Neuronal stem cell (in vitro differentiated cells): Measurements from ENCODE around the gene CSRNP2.

ENCODE experiments used
- DNase-seq: peaks from one replicate; pipeline ENCODE4 v3.0.0-alpha.2; 2013; ENCODE audit warnings: low spot score
- H2AFZ ChIP-seq: one replicate; pipeline ENCODE4 v1.6.1; 2013; ENCODE audit warnings: mild to moderate bottlenecking, low read length, inconsistent platforms
- H2AK5ac ChIP-seq: 2 replicates; pipeline ENCODE4 v1.6.1; 2013; ENCODE audit warnings: low read depth, mild to moderate bottlenecking, inconsistent platforms, low read length, moderate library complexity, mixed read lengths
- H2BK120ac ChIP-seq: 2 replicates; pipeline ENCODE4 v1.6.1; 2013; ENCODE audit warnings: low read depth, mild to moderate bottlenecking, inconsistent platforms, low read length, moderate library complexity, mixed read lengths
- H2BK12ac ChIP-seq: one replicate; pipeline ENCODE4 v1.6.1; 2013; ENCODE audit warnings: low read length, inconsistent platforms
- H2BK15ac ChIP-seq: 2 replicates; pipeline ENCODE4 v1.6.1; 2013; ENCODE audit warnings: mild to moderate bottlenecking, low read length, inconsistent platforms, mixed read lengths
- H2BK5ac ChIP-seq: one replicate; pipeline ENCODE4 v1.6.1; 2013; ENCODE audit warnings: inconsistent platforms, mild to moderate bottlenecking, low read length, moderate library complexity
- H3K14ac ChIP-seq: one replicate; pipeline ENCODE4 v1.6.1; 2013; ENCODE audit warnings: low read length, inconsistent platforms
- H3K18ac ChIP-seq: 2 replicates; pipeline ENCODE4 v1.6.1; 2013; ENCODE audit warnings: low read length, inconsistent platforms
- H3K23ac ChIP-seq: 2 replicates; pipeline ENCODE4 v1.6.1; 2013; ENCODE audit warnings: low read depth, mild to moderate bottlenecking, mixed read lengths, low read length, inconsistent platforms; ENCODE audit not compliant: poor library complexity
- H3K27ac ChIP-seq: replicated peaks from 3 replicates; pipeline ENCODE4 v1.5.1; 2013; ENCODE audit warnings: low read length, inconsistent platforms
- H3K27me3 ChIP-seq, 3 experiments: 2 replicates each; pipeline ENCODE4 v1.6.1; 2013; ENCODE audit warnings: low read length in 3 of 3, mild to moderate bottlenecking in 2 of 3, inconsistent platforms in 1 of 3, low read depth in 1 of 3, mixed read lengths in 1 of 3, moderate library complexity in 1 of 3; ENCODE audit not compliant: control insufficient read depth in 3 of 3, insufficient read depth in 3 of 3
- H3K36me3 ChIP-seq, 2 donors: replicated peaks in 1 of 2; 2 replicates each; pipeline ENCODE4 v1.6.1; 2013; ENCODE audit warnings: low read length in 2 of 2; ENCODE audit not compliant: control insufficient read depth in 2 of 2, insufficient read depth in 2 of 2
- H3K4ac ChIP-seq: 2 replicates; pipeline ENCODE4 v1.6.1; 2013; ENCODE audit warnings: inconsistent platforms, mild to moderate bottlenecking, low read length, moderate library complexity
- H3K4me1 ChIP-seq, 2 donors: 1 replicate in 1 of 2; 2 replicates in 1 of 2; pipeline ENCODE4 v1.6.1; 2013; ENCODE audit warnings: low read length in 2 of 2, low read depth in 1 of 2; ENCODE audit not compliant: control insufficient read depth in 2 of 2, insufficient read depth in 1 of 2
- H3K4me2 ChIP-seq: one replicate; pipeline ENCODE4 v1.6.1; 2013; ENCODE audit warnings: mild to moderate bottlenecking, low read length, inconsistent platforms; ENCODE audit not compliant: insufficient read depth, poor library complexity, severe bottlenecking
- H3K4me3 ChIP-seq, 2 donors: 2 replicates each; pipeline ENCODE4 v1.5.1; 2013; ENCODE audit warnings: low read length in 2 of 2, mild to moderate bottlenecking in 2 of 2, inconsistent platforms in 1 of 2, moderate library complexity in 1 of 2
- H3K79me1 ChIP-seq: one replicate; pipeline ENCODE4 v1.6.1; 2013; ENCODE audit warnings: low read depth, mild to moderate bottlenecking, inconsistent platforms, low read length, moderate library complexity
- H3K9ac ChIP-seq: one replicate; pipeline ENCODE4 v1.6.1; 2013; ENCODE audit warnings: mild to moderate bottlenecking, low read depth, low read length, inconsistent platforms; ENCODE audit not compliant: poor library complexity
- H3K9me3 ChIP-seq, 2 donors: replicated peaks in 1 of 2; 2 replicates each; pipeline versions ENCODE3 to v1.6.1; 2013; ENCODE audit warnings: low read length in 2 of 2, mild to moderate bottlenecking in 2 of 2, inconsistent platforms in 1 of 2, low read depth in 1 of 2, mixed read lengths in 1 of 2, moderate library complexity in 1 of 2; ENCODE audit not compliant: control insufficient read depth in 2 of 2, insufficient read depth in 1 of 2
- H4K8ac ChIP-seq: one replicate; pipeline ENCODE4 v1.6.1; 2013; ENCODE audit warnings: low read depth, mild to moderate bottlenecking, inconsistent platforms, low read length, moderate library complexity
- H4K91ac ChIP-seq: one replicate; pipeline ENCODE4 v1.6.1; 2013; ENCODE audit warnings: low read length, low read depth, mild to moderate bottlenecking, inconsistent platforms; ENCODE audit not compliant: poor library complexity
- WGBS, 2 donors: extraction: QIAGEN DNeasy Blood & Tissue Kit; methylation state at CpG; one replicate each; pipeline ENCODE4 v1.1.7; 2013; ENCODE audit warnings: missing lambda C conversion rate in 2 of 2, mixed read lengths in 1 of 2; ENCODE audit not compliant: insufficient read length in 2 of 2, insufficient replicate concordance in 1 of 2; ENCODE audit errors: extremely low coverage in 2 of 2; 5-methylcytosine and 5-hydroxymethylcytosine counted together

Gene CSRNP2

GRCh38 chr12:51118706-51119105, 35.3 kb upstream of the CSRNP2 start:
- no peak overlapping the region for H4K91ac ChIP-seq
- H3K9me3 ChIP-seq = peaks cover 1 to 7% of the 10 kb centered on the region in 2 donors
- H3K4me1 ChIP-seq = no peaks in the 10 kb centered on the region
- WGBS, 2 donors = no CpG with 5 or more reads among the region's 3 CpGs
- peaks cover 3 to 31% of the 10 kb centered on the region in 2 donors for H3K36me3 ChIP-seq
- no peak overlapping the region for H2BK5ac ChIP-seq
- no peak overlapping the region for H3K9ac ChIP-seq
- no peak overlapping the region for H2BK120ac ChIP-seq
- no peak overlapping the region for H3K4me3 ChIP-seq
- no peaks in the 10 kb centered on the region for H3K79me1 ChIP-seq
- H3K4ac ChIP-seq = no peak overlapping the region
- H3K18ac ChIP-seq = no peak overlapping the region
- H2BK15ac ChIP-seq = no peak overlapping the region
- H3K4me2 ChIP-seq = no peak overlapping the region
- no peak overlapping the region for H3K14ac ChIP-seq
- no peaks in the 10 kb centered on the region for H3K27me3 ChIP-seq
- no peak overlapping the region for H3K27ac ChIP-seq
- no peak overlapping the region for H3K23ac ChIP-seq
- no peak overlapping the region for H2BK12ac ChIP-seq
- H2AK5ac ChIP-seq = no peak overlapping the region
- no peak overlapping the region for H4K8ac ChIP-seq
- H2AFZ ChIP-seq = no peak overlapping the region
- no peak for DNase-seq

GRCh38 chr12:51115533-51115932, 32.1 kb upstream of the CSRNP2 start:
- no peak overlapping the region for H3K9ac ChIP-seq
- no peak overlapping the region for H2BK120ac ChIP-seq
- no peak overlapping the region for H3K18ac ChIP-seq
- peaks cover 1 to 7% of the 10 kb centered on the region in 2 donors for H3K9me3 ChIP-seq
- no peak overlapping the region for H2BK12ac ChIP-seq
- H3K4me3 ChIP-seq = no peak overlapping the region
- no peak overlapping the region for H2AFZ ChIP-seq
- H4K91ac ChIP-seq = no peak overlapping the region
- no peak overlapping the region for H3K27ac ChIP-seq
- no peaks in the 10 kb centered on the region for H3K79me1 ChIP-seq
- H3K4me1 ChIP-seq = no peaks in the 10 kb centered on the region
- H3K4ac ChIP-seq = no peak overlapping the region
- no peak overlapping the region for H2BK5ac ChIP-seq
- H3K36me3 ChIP-seq = peaks cover 3 to 54% of the 10 kb centered on the region in 2 donors
- no peak overlapping the region for H2BK15ac ChIP-seq
- H3K14ac ChIP-seq = no peak overlapping the region
- no peak overlapping the region for H3K4me2 ChIP-seq
- H3K27me3 ChIP-seq = no peaks in the 10 kb centered on the region
- H4K8ac ChIP-seq = no peak overlapping the region
- no peak overlapping the region for H2AK5ac ChIP-seq
- H3K23ac ChIP-seq = no peak overlapping the region
- no peak for DNase-seq

- Histone ChIP-seq H3K4ac (no peak overlapping the region), H2AFZ (no peak overlapping the region), H3K18ac (no peak overlapping the region)
Observed at GRCh38 chr12:51108136-51108535, 24.7 kb upstream of the CSRNP2 start.

GRCh38 chr12:51103977-51104376, 20.6 kb upstream of the CSRNP2 start:
- no peak overlapping the region for H2BK12ac ChIP-seq
- H3K4me2 ChIP-seq = no peak overlapping the region
- H3K79me1 ChIP-seq = no peaks in the 10 kb centered on the region
- no peak overlapping the region for H2BK120ac ChIP-seq
- H3K14ac ChIP-seq = no peak overlapping the region
- no peak overlapping the region for H4K91ac ChIP-seq
- peaks cover 14 to 89% of the 10 kb centered on the region in 2 donors for H3K36me3 ChIP-seq
- no peaks in the 10 kb centered on the region for H3K4me1 ChIP-seq
- no peak overlapping the region for H2AK5ac ChIP-seq
- H2BK15ac ChIP-seq = no peak overlapping the region
- H4K8ac ChIP-seq = no peak overlapping the region
- no peak overlapping the region for H3K23ac ChIP-seq
- H3K18ac ChIP-seq = no peak overlapping the region
- no peak overlapping the region for H3K27ac ChIP-seq
- no peak for DNase-seq
- no peak overlapping the region for H2AFZ ChIP-seq
- H3K9me3 ChIP-seq = no peaks in the 10 kb centered on the region
- H3K4me3 ChIP-seq = no peak overlapping the region
- no peaks in the 10 kb centered on the region for H3K27me3 ChIP-seq
- H3K4ac ChIP-seq = no peak overlapping the region
- no peak overlapping the region for H2BK5ac ChIP-seq
- H3K9ac ChIP-seq = no peak overlapping the region

More at GRCh38 chr12:51108136-51108535, 24.7 kb upstream of the CSRNP2 start:
- no peak overlapping the region for H4K91ac ChIP-seq
- no peak overlapping the region for H3K4me2 ChIP-seq
- H3K27ac ChIP-seq = no peak overlapping the region
- DNase-seq = no peak
- H2BK5ac ChIP-seq = no peak overlapping the region
- no peak overlapping the region for H2BK15ac ChIP-seq
- H3K36me3 ChIP-seq = peaks cover 12 to 80% of the 10 kb centered on the region in 2 donors
- H3K9ac ChIP-seq = no peak overlapping the region
- no peaks in the 10 kb centered on the region for H3K27me3 ChIP-seq
- no peaks in the 10 kb centered on the region for H3K4me1 ChIP-seq
- no peak overlapping the region for H3K23ac ChIP-seq
- no peaks in the 10 kb centered on the region for H3K79me1 ChIP-seq
- no peaks in the 10 kb centered on the region for H3K9me3 ChIP-seq
- no peak overlapping the region for H3K4me3 ChIP-seq
- H2BK12ac ChIP-seq = no peak overlapping the region
- H2AK5ac ChIP-seq = no peak overlapping the region
- no peak overlapping the region for H4K8ac ChIP-seq
- no peak overlapping the region for H2BK120ac ChIP-seq
- no peak overlapping the region for H3K14ac ChIP-seq
- WGBS, 2 donors = no CpG with 5 or more reads among the region's 4 CpGs
